Measurements from ENCODE around the gene SPOCK1. TPM values are rescaled to one million over a fixed set of nuclear protein-coding genes. Genes with fewer than 3 reads are reported as not detected.
A peak's percentile ranks its signal among the peaks of the same experiment; 100 is the strongest.

Gene SPOCK1
- total and polyA plus RNA-seq, 9 of the 15 experiments (the other 6 are each of a cell fraction or from before 2014, with no cell fraction given): 0.01 to 0.35 (median 0.04) TPM; not detected in 6

DNA sequence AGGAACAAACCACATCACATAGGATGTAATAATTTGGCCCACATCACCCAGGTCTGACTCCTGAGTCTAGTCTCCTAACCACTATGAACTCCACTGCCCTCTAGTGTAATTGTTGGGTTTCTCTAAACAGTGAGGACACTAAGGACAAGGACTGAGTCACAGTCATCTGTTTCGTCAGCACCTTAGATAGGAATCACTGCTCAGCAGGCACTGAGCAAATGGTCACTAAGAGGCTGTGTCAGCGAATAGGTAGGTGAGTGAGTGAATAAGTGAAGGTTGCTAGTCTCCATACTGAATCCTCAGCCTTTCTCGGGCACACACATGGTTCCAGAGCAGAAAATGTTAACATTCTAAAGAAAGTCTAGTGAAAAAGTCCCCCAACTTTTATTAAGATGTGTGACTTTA lies 278.6 kb downstream of the SPOCK1 start (continued):
- no peak for TF ChIP-seq STAG1 (CRISPR knock-in tag; IDR thresholded peaks at IDR 0.05; ENCODE audit: borderline replicate concordance)
- no peak for TF ChIP-seq FOXJ2 (tag; IDR thresholded peaks at IDR 0.05)
- TF ChIP-seq, protein P1, sequence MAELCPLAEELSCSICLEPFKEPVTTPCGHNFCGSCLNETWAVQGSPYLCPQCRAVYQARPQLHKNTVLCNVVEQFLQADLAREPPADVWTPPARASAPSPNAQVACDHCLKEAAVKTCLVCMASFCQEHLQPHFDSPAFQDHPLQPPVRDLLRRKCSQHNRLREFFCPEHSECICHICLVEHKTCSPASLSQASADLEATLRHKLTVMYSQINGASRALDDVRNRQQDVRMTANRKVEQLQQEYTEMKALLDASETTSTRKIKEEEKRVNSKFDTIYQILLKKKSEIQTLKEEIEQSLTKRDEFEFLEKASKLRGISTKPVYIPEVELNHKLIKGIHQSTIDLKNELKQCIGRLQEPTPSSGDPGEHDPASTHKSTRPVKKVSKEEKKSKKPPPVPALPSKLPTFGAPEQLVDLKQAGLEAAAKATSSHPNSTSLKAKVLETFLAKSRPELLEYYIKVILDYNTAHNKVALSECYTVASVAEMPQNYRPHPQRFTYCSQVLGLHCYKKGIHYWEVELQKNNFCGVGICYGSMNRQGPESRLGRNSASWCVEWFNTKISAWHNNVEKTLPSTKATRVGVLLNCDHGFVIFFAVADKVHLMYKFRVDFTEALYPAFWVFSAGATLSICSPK (IDR thresholded peaks at IDR 0.05; ENCODE audit: borderline replicate concordance): no peak
- TF ChIP-seq ESRRB (CRISPR knock-in tag; IDR thresholded peaks at IDR 0.05; ENCODE audit: borderline replicate concordance): no peak
- TF ChIP-seq GABPB1 (CRISPR knock-in tag; IDR thresholded peaks at IDR 0.05): no peak
- TF ChIP-seq, protein P2, sequence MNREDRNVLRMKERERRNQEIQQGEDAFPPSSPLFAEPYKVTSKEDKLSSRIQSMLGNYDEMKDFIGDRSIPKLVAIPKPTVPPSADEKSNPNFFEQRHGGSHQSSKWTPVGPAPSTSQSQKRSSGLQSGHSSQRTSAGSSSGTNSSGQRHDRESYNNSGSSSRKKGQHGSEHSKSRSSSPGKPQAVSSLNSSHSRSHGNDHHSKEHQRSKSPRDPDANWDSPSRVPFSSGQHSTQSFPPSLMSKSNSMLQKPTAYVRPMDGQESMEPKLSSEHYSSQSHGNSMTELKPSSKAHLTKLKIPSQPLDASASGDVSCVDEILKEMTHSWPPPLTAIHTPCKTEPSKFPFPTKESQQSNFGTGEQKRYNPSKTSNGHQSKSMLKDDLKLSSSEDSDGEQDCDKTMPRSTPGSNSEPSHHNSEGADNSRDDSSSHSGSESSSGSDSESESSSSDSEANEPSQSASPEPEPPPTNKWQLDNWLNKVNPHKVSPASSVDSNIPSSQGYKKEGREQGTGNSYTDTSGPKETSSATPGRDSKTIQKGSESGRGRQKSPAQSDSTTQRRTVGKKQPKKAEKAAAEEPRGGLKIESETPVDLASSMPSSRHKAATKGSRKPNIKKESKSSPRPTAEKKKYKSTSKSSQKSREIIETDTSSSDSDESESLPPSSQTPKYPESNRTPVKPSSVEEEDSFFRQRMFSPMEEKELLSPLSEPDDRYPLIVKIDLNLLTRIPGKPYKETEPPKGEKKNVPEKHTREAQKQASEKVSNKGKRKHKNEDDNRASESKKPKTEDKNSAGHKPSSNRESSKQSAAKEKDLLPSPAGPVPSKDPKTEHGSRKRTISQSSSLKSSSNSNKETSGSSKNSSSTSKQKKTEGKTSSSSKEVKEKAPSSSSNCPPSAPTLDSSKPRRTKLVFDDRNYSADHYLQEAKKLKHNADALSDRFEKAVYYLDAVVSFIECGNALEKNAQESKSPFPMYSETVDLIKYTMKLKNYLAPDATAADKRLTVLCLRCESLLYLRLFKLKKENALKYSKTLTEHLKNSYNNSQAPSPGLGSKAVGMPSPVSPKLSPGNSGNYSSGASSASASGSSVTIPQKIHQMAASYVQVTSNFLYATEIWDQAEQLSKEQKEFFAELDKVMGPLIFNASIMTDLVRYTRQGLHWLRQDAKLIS (CRISPR knock-in tag; IDR thresholded peaks at IDR 0.05): no peak
- TF ChIP-seq EP300 (IDR thresholded peaks at IDR 0.05; ENCODE audit: low read length): peak; percentile 12; the same call in 1 of the 2 replicates
- no peak for TF ChIP-seq BHLHE40 (IDR thresholded peaks at IDR 0.05; ENCODE audit: low read length)
- no peak for TF ChIP-seq ZKSCAN8 (CRISPR knock-in tag; IDR thresholded peaks at IDR 0.05)
- TF ChIP-seq, protein P3, sequence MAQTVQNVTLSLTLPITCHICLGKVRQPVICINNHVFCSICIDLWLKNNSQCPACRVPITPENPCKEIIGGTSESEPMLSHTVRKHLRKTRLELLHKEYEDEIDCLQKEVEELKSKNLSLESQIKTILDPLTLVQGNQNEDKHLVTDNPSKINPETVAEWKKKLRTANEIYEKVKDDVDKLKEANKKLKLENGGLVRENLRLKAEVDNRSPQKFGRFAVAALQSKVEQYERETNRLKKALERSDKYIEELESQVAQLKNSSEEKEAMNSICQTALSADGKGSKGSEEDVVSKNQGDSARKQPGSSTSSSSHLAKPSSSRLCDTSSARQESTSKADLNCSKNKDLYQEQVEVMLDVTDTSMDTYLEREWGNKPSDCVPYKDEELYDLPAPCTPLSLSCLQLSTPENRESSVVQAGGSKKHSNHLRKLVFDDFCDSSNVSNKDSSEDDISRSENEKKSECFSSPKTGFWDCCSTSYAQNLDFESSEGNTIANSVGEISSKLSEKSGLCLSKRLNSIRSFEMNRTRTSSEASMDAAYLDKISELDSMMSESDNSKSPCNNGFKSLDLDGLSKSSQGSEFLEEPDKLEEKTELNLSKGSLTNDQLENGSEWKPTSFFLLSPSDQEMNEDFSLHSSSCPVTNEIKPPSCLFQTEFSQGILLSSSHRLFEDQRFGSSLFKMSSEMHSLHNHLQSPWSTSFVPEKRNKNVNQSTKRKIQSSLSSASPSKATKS (CRISPR knock-in tag; IDR thresholded peaks at IDR 0.05): no peak
- no peak for TF ChIP-seq KDM2B (CRISPR knock-in tag; IDR thresholded peaks at IDR 0.05)
- TF ChIP-seq, protein P4, sequence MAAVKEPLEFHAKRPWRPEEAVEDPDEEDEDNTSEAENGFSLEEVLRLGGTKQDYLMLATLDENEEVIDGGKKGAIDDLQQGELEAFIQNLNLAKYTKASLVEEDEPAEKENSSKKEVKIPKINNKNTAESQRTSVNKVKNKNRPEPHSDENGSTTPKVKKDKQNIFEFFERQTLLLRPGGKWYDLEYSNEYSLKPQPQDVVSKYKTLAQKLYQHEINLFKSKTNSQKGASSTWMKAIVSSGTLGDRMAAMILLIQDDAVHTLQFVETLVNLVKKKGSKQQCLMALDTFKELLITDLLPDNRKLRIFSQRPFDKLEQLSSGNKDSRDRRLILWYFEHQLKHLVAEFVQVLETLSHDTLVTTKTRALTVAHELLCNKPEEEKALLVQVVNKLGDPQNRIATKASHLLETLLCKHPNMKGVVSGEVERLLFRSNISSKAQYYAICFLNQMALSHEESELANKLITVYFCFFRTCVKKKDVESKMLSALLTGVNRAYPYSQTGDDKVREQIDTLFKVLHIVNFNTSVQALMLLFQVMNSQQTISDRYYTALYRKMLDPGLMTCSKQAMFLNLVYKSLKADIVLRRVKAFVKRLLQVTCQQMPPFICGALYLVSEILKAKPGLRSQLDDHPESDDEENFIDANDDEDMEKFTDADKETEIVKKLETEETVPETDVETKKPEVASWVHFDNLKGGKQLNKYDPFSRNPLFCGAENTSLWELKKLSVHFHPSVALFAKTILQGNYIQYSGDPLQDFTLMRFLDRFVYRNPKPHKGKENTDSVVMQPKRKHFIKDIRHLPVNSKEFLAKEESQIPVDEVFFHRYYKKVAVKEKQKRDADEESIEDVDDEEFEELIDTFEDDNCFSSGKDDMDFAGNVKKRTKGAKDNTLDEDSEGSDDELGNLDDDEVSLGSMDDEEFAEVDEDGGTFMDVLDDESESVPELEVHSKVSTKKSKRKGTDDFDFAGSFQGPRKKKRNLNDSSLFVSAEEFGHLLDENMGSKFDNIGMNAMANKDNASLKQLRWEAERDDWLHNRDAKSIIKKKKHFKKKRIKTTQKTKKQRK (IDR thresholded peaks at IDR 0.05; ENCODE audit: borderline replicate concordance, low read depth, low read length): no peak
- TF ChIP-seq NFIC (IDR thresholded peaks at IDR 0.05): no peak
- peak; percentile 83 for TF ChIP-seq FOSL1 (tag; conservative IDR thresholded peaks at IDR 0.05)
- no peak for TF ChIP-seq FOXJ3 (CRISPR knock-in tag; IDR thresholded peaks at IDR 0.05)
- TF ChIP-seq, protein P5, sequence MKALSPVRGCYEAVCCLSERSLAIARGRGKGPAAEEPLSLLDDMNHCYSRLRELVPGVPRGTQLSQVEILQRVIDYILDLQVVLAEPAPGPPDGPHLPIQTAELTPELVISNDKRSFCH (CRISPR knock-in tag; IDR thresholded peaks at IDR 0.05): no peak
- TF ChIP-seq, protein P5 (tag; IDR thresholded peaks at IDR 0.05): no peak
